Stimulated activated CD4-positive, alpha-beta T cell treated with anti-CD3 and anti-CD28 coated beads, Interleukin-4, amount 100 ng/mL, for 24 hours (primary cell): ENCODE data around the gene NWD2.
"Not testable (repeated sequence)": the region's sequence is repeated elsewhere in the genome, so short reads cannot be mapped to it uniquely, and the experiment has no call there.

ENCODE experiments used
- DNase-seq: peaks from one replicate; pipeline ENCODE4 v3.0.0-alpha.2; 2020

NWD2 gene

DNA sequence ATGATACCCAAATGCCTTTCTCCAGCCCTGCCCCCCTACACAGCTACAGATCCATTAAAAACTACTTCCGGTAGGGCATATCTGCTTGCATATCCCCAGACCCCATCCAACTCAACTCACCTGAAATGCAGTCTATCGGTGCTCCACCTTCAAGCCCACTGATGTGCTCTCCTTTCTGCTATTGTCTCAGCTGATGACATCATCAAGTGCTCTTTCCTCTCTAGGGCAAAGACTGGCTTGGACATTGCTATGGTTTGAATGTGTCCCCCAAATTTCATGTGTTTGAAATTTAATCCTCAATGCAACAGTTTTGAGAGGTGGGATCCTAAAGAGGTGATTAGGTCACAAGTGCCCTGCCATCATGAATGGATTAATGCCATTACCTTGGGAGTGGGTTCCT is 229.3 kb downstream of the NWD2 start:
- DNase-seq: no peak

GRCh38 chr4:37475087-37475486 is 230.5 kb downstream of the NWD2 start:
- no peak for DNase-seq

GRCh38 chr4:37475776-37476175 is 231.2 kb downstream of the NWD2 start:
- no peak for DNase-seq

DNA sequence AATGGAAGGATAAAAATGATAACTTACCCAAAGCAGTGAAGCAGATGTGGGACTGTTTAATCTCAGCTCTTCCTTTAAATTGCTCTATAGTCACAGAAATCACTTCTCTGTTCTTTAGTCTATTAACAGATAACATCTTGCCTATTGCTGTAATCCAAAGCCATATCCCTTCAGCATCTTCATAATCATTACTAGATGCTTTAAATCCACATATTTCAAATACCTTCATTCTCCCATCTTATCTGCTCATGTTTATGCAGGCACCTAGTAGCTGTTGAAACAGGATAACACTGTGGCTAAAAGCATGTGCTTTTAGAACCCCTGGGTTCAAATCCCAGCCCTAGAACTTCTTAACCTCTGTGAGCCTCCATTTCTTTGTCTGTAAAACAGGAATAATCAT is 231.7 kb downstream of the NWD2 start:
- no peak for DNase-seq

DNA sequence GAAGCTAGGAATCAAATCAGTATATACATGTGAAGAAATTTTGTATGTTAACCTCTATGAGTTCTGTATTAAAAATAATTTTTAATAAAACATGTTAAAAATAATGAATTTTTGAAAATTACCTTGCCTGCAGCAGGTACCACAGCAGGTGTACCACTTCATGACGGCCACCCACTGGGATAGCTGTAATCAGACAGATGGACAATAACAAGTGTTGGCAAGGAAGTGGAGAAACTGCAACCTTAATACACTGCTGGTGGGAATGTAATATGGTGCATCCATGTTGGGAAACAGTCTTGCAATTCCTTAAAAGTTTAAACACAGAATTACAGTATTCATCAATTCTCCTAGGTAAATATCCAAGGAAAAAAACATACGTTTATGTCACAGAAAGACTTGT is 232.1 kb downstream of the NWD2 start:
- no peak for DNase-seq

GRCh38 chr4:37477126-37477525 is 232.6 kb downstream of the NWD2 start:
- DNase-seq: no peak

- no peak for DNase-seq
These were observed 233.6 kb downstream of the NWD2 start for GRCh38 chr4:37478151-37478550.

GRCh38 chr4:37480509-37480908 is 236.0 kb downstream of the NWD2 start:
- DNase-seq: no peak

DNA sequence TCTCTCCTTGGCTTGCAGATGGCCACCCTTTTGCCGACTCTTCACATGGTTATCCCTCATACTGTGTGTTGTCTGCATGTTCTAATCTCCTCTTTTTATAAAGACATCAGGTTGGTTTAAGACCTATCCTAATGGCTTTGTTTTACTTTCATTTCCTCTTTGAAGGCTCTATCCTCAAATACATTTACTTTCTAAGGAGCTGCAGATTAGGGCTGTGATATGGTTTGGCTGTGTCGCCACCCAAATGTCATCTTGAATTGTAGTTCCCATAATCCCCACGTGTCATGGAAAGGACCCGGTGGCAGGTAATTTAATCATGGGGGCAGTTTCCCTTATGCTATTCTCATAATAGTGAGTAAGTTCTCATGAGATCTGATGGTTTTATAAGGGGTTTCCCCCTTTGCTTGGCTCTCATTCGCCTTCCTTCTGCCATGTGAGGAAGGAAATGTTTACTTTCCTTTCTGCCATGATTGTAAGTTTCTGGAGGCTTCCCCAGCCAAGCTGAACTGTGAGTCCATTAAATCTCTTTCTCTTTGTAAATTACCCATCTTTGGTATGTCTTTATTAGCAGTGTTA is 237.1 kb downstream of the NWD2 start:
- DNase-seq: no peak

- no peak for DNase-seq
These were observed 237.8 kb downstream of the NWD2 start for GRCh38 chr4:37482236-37482913.

- DNase-seq: no peak
These were observed 239.1 kb downstream of the NWD2 start for GRCh38 chr4:37483610-37484009.

DNA sequence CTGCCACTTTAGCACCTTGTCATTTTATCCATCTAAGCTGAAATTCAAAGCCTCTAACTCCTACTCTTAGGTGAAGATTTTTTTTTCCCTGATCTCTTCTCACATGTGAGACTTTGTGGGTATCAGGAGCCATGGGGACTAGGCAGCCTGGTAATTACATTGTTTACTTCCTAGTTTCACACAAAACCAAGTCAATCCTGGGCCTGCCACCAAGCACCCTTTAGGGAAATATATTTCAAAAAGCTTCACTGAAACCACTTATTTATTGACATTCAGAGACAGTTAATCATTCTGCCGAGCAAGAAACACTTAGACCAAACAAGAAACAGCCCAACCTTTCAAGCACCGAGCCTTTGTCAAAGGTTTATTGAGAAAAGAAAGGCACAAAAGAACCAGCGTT is 241.6 kb downstream of the NWD2 start:
- no peak for DNase-seq

GRCh38 chr4:37487668-37488067 is 243.1 kb downstream of the NWD2 start:
- DNase-seq: no peak

- DNase-seq: no peak
These were observed 245.2 kb downstream of the NWD2 start for GRCh38 chr4:37489697-37490096.

- DNase-seq: no peak
These were observed 246.1 kb downstream of the NWD2 start for GRCh38 chr4:37490391-37491347.

DNA sequence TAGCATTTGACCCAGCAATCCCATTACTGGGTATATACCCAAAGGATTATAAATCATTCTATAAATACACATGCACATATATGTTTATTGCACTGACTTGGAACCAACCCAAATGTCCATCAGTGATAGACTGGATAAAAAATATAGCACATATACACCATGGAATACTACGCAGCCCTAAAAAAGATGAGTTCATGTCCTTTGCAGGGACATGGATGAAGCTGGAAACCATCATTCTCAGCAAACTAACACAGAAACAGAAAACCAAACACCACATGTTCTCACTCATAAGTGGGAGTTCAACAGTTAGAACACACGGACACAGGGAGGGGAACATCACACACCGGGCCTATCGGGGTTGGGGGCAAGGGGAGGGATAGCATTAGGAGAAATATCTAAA is 250.8 kb downstream of the NWD2 start:
- DNase-seq: not testable (repeated sequence)
